ENCODE data around the gene B3GNT2. TPM values are rescaled to one million over a fixed set of nuclear protein-coding genes. Genes with fewer than 3 reads are reported as not detected.

The B3GNT2 gene
- total and polyA plus RNA-seq, 9 of the 15 experiments (the other 6 are each of a cell fraction or from before 2014, with no cell fraction given), result 6.0 to 38.9 (median 25.0) TPM

DNA sequence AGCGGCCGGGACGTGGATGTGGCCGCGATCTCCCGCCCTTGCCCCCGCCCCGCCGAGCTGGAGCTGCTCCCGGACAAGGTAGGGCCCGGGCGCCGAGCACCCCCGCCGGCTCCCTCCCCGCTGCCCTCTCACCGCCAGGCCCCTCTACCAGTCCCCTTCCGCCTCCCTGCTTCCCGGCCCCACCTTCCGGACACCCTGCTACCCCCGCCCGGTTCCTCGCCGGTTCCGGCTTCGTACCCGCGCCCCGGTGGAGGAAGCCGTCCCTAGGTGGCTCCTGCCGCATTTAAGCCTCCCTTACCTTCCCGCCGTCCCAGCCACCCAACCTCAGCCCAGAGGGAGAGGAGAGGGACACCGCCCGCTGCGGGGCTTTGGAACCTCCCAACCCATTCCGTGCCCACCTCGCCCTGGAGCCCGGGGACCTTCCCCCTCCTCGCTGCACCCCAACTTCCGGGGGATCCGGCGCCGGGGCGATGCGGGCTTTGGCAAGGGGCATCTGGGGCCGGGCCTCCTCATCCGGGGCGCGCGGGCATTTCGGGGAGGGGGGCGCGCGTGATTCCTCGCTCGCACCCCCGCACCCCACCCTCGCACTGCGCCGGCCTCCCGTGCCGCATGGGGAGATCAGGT lies 475 bp downstream of the B3GNT2 start (continued):
- TF ChIP-seq, protein P1, sequence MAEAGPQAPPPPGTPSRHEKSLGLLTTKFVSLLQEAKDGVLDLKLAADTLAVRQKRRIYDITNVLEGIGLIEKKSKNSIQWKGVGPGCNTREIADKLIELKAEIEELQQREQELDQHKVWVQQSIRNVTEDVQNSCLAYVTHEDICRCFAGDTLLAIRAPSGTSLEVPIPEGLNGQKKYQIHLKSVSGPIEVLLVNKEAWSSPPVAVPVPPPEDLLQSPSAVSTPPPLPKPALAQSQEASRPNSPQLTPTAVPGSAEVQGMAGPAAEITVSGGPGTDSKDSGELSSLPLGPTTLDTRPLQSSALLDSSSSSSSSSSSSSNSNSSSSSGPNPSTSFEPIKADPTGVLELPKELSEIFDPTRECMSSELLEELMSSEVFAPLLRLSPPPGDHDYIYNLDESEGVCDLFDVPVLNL (CRISPR knock-in tag; IDR thresholded peaks at IDR 0.05; ENCODE audit: low read depth), result 0 out of 2 replicates have a peak, but pooled peaks have one; percentile 19
- TF ChIP-seq, protein P2, sequence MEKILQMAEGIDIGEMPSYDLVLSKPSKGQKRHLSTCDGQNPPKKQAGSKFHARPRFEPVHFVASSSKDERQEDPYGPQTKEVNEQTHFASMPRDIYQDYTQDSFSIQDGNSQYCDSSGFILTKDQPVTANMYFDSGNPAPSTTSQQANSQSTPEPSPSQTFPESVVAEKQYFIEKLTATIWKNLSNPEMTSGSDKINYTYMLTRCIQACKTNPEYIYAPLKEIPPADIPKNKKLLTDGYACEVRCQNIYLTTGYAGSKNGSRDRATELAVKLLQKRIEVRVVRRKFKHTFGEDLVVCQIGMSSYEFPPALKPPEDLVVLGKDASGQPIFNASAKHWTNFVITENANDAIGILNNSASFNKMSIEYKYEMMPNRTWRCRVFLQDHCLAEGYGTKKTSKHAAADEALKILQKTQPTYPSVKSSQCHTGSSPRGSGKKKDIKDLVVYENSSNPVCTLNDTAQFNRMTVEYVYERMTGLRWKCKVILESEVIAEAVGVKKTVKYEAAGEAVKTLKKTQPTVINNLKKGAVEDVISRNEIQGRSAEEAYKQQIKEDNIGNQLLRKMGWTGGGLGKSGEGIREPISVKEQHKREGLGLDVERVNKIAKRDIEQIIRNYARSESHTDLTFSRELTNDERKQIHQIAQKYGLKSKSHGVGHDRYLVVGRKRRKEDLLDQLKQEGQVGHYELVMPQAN (IDR thresholded peaks at IDR 0.05; ENCODE audit: borderline replicate concordance), result peak; percentile 50; the same call in 1 of the 2 replicates
- TF ChIP-seq, protein P3, sequence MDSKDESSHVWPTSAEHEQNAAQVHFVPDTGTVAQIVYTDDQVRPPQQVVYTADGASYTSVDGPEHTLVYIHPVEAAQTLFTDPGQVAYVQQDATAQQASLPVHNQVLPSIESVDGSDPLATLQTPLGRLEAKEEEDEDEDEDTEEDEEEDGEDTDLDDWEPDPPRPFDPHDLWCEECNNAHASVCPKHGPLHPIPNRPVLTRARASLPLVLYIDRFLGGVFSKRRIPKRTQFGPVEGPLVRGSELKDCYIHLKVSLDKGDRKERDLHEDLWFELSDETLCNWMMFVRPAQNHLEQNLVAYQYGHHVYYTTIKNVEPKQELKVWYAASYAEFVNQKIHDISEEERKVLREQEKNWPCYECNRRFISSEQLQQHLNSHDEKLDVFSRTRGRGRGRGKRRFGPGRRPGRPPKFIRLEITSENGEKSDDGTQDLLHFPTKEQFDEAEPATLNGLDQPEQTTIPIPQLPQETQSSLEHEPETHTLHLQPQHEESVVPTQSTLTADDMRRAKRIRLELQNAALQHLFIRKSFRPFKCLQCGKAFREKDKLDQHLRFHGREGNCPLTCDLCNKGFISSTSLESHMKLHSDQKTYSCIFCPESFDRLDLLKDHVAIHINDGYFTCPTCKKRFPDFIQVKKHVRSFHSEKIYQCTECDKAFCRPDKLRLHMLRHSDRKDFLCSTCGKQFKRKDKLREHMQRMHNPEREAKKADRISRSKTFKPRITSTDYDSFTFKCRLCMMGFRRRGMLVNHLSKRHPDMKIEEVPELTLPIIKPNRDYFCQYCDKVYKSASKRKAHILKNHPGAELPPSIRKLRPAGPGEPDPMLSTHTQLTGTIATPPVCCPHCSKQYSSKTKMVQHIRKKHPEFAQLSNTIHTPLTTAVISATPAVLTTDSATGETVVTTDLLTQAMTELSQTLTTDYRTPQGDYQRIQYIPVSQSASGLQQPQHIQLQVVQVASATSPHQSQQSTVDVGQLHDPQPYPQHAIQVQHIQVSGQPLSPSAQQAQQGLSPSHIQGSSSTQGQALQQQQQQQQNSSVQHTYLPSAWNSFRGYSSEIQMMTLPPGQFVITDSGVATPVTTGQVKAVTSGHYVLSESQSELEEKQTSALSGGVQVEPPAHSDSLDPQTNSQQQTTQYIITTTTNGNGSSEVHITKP (IDR thresholded peaks at IDR 0.05; ENCODE audit: partially characterized antibody), result peak; percentile 38
- TF ChIP-seq STAG1 (CRISPR knock-in tag; IDR thresholded peaks at IDR 0.05; ENCODE audit: borderline replicate concordance) (peak; percentile 25; the same call in 1 of the 2 replicates), KDM5B (IDR thresholded peaks at IDR 0.05; ENCODE audit: insufficient replicate concordance, low read depth, low read length) (peak; percentile 18), EP400 (IDR thresholded peaks at IDR 0.05) (0 out of 2 replicates have a peak, but pooled peaks have one; percentile 23), CHD4 (IDR thresholded peaks at IDR 0.05; ENCODE audit: insufficient read depth, insufficient replicate concordance, low read depth, low read length, poor library complexity, severe bottlenecking) (peak; percentile 30), ZNF3 (CRISPR knock-in tag; IDR thresholded peaks at IDR 0.05) (no peak), MYC (IDR thresholded peaks at IDR 0.05; ENCODE audit: low read depth, low read length) (no peak), MYC (CRISPR knock-in tag; IDR thresholded peaks at IDR 0.05; ENCODE audit: borderline replicate concordance, low read depth) (peak; percentile 63; the same call in 1 of the 2 replicates), KAT7 (CRISPR knock-in tag; IDR thresholded peaks at IDR 0.05; ENCODE audit: borderline replicate concordance) (no peak)
- TF ChIP-seq, protein P4, sequence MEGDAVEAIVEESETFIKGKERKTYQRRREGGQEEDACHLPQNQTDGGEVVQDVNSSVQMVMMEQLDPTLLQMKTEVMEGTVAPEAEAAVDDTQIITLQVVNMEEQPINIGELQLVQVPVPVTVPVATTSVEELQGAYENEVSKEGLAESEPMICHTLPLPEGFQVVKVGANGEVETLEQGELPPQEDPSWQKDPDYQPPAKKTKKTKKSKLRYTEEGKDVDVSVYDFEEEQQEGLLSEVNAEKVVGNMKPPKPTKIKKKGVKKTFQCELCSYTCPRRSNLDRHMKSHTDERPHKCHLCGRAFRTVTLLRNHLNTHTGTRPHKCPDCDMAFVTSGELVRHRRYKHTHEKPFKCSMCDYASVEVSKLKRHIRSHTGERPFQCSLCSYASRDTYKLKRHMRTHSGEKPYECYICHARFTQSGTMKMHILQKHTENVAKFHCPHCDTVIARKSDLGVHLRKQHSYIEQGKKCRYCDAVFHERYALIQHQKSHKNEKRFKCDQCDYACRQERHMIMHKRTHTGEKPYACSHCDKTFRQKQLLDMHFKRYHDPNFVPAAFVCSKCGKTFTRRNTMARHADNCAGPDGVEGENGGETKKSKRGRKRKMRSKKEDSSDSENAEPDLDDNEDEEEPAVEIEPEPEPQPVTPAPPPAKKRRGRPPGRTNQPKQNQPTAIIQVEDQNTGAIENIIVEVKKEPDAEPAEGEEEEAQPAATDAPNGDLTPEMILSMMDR (IDR thresholded peaks at IDR 0.05 in 2 of 3, conservative IDR thresholded peaks at IDR 0.05 in 1 of 3; ENCODE audit: insufficient read depth in 2 of 3, low read depth in 1 of 3, low read length in 3 of 3), result 0 out of 6 replicates have a peak, but pooled peaks of 1 of the 3 experiments have one; percentile 2

Measured in K562 (cell line).